Measurements from ENCODE around the gene KCNC2.

GRCh38 chr12:75161488-75161887, 48.2 kb downstream of the KCNC2 start:
- TF ChIP-seq POLR2A (IDR thresholded peaks at IDR 0.05), result no peak
- TF ChIP-seq EP300 (IDR thresholded peaks at IDR 0.05), result no peak
- TF ChIP-seq, protein P1, sequence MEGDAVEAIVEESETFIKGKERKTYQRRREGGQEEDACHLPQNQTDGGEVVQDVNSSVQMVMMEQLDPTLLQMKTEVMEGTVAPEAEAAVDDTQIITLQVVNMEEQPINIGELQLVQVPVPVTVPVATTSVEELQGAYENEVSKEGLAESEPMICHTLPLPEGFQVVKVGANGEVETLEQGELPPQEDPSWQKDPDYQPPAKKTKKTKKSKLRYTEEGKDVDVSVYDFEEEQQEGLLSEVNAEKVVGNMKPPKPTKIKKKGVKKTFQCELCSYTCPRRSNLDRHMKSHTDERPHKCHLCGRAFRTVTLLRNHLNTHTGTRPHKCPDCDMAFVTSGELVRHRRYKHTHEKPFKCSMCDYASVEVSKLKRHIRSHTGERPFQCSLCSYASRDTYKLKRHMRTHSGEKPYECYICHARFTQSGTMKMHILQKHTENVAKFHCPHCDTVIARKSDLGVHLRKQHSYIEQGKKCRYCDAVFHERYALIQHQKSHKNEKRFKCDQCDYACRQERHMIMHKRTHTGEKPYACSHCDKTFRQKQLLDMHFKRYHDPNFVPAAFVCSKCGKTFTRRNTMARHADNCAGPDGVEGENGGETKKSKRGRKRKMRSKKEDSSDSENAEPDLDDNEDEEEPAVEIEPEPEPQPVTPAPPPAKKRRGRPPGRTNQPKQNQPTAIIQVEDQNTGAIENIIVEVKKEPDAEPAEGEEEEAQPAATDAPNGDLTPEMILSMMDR (IDR thresholded peaks at IDR 0.05), result no peak
